ENCODE results near the gene ZSWIM3.
A peak's percentile ranks its signal among the peaks of the same experiment; 100 is the strongest.
"Not testable (repeated sequence)": the region's sequence is repeated elsewhere in the genome, so short reads cannot be mapped to it uniquely, and the experiment has no call there.

Gene ZSWIM3

DNA sequence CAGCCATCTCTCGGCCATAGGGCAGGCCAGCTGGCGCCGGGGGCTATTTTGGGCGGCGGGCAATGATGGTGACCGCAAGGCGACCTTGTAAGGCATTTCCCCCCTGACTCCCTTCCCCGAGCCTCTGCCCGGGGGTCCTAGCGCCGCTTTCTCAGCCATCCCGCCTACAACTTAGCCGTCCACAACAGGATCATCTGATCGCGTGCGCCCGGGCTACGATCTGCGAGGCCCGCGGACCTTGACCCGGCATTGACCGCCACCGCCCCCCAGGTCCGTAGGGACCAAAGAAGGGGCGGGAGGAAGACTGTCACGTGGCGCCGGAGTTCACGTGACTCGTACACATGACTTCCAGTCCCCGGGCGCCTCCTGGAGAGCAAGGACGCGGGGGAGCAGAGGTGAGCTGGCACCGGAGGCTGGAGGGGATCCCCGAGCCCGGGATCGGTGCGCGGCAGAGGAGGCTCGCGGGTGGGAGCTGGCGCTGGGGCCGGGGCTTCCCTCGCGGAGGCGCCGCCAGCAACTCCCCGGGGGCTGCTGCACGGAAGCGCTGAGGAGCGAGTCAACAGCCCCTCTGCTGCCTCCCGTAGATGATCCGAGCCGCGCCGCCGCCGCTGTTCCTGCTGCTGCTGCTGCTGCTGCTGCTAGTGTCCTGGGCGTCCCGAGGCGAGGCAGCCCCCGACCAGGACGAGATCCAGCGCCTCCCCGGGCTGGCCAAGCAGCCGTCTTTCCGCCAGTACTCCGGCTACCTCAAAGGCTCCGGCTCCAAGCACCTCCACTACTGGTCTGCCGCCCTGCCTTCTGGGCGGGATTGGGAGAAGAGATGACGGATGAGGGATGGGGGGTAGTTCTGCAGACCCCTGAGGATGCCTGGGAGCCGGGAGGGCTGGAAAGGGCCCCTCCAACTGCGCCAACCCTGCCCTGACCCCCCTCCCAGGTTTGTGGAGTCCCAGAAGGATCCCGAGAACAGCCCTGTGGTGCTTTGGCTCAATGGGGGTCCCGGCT, 33.9 kb downstream of the ZSWIM3 start, which contains the start of the genes CTSA and NEURL2:
Gene CTSA, plus strand, starts transcription at position 351 of the 999 bp plus-strand sequence. Its CDS starts 234 bp downstream, at position 585.
Gene NEURL2, minus strand, starts transcription at position 224 of the 999 bp plus-strand sequence. Its CDS starts 217 bp downstream, at position 7.
- peak; percentile 92 for DNase-seq

DNA sequence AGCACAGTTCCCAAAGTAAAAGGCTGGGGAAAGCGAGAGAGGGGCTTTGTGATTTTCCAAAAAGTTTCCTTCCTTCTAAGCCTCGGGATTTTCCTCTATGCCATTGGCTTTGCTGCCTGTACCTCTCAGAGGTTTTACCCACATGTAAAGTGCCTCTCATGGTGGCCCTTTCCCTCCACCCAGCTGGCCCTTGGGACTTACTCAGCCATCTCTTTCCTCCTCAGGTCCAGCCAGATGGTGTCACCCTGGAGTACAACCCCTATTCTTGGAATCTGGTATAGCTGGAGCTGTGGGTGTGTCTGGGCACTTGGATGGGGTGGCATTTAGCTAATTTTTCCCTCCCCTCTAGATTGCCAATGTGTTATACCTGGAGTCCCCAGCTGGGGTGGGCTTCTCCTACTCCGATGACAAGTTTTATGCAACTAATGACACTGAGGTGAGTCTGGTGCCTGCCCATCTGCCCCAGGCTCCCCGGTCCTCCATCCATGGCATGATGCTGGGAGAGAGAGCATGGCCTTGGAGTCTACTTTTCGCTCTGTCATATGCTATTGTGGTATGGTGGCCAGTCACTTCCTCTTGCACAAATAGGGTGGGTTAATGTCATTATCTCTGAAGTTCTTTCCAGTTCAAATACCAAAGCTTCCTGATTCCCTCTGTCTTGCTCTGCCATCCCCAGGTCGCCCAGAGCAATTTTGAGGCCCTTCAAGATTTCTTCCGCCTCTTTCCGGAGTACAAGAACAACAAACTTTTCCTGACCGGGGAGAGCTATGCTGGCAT, 34.8 kb downstream of the ZSWIM3 start:
- no peak for DNase-seq

DNA sequence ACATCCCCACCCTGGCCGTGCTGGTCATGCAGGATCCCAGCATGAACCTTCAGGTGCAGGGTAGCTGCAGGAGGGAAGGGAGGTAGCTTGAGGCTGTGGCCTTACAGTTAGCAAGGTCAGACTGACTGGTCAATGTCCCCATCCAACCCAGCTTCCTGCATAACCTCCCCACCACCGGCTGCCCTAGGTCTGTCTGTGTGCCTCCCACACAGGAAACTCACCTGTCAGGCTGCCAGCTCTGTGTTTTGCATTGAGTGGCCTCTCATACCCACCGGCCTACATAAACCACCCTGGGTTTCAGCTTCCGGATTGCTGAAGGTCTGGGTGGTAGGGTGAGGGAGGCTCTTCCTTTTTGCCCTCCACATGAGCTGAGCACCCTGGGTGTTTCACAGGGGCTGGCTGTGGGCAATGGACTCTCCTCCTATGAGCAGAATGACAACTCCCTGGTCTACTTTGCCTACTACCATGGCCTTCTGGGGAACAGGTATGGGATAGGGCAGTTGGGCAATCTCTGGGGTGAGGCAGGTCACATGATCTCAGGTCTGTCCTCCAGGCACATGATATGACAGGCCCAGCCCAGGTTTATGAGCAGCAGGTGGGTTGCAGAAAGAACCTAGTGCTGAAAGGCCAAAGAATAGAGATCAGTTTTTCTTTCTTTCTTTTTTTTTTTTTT, 35.5 kb downstream of the ZSWIM3 start:
- DNase-seq = peak; percentile 53

- no peak for DNase-seq
Measured at GRCh38 chr20:45893831-45894230, 36.4 kb downstream of the ZSWIM3 start.

DNA sequence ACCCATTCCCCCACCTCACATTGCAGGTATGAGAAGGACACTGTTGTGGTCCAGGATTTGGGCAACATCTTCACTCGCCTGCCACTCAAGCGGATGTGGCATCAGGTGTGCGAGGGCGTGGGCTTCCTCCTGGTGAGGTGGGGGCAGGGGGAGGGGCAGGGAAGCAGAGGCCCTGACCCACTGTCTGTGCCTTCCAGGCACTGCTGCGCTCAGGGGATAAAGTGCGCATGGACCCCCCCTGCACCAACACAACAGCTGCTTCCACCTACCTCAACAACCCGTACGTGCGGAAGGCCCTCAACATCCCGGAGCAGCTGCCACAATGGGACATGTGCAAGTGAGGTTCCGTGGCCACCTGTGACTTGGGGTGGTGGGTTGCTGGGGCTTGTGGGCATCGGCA, 37.4 kb downstream of the ZSWIM3 start:
- no peak for DNase-seq

DNA sequence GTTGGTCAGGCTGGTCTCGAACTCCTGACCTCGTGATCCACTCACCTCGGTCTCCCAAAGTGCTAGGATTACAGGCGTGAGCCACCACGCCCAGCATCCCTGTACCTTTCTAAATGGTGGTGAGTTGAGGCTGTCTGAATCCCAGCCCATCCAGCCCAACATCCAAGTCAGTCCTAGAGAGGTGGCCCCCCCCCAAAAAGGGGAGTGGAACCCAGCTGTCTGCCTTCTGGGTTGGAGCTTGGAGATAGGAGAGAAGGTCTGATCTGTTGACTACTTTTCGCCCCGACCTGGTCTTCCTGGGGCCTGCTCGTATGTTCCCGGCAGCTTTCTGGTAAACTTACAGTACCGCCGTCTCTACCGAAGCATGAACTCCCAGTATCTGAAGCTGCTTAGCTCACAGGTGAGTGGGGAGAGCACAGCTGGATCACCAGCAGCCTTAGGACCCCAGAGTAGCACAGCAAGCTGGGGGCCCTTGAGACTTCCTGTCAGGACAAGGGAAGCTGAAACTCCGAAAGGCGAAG, 39.3 kb downstream of the ZSWIM3 start:
- no peak for DNase-seq

- DNase-seq = no peak
Measured at GRCh38 chr20:45897289-45897688, 39.9 kb downstream of the ZSWIM3 start.

DNA sequence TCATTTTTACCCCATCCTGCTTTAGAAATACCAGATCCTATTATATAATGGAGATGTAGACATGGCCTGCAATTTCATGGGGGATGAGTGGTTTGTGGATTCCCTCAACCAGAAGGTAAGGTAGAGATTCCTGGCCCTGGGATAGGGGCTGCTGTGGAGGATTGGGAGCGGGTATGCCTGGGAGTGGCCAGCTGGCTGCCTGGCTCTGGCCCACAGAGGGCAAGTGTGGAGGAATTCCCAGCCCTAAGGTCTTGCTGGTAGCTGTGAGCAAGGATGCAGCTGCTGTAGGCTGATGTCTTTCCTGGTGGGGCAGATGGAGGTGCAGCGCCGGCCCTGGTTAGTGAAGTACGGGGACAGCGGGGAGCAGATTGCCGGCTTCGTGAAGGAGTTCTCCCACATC, 40.3 kb downstream of the ZSWIM3 start:
- DNase-seq = no peak

DNA sequence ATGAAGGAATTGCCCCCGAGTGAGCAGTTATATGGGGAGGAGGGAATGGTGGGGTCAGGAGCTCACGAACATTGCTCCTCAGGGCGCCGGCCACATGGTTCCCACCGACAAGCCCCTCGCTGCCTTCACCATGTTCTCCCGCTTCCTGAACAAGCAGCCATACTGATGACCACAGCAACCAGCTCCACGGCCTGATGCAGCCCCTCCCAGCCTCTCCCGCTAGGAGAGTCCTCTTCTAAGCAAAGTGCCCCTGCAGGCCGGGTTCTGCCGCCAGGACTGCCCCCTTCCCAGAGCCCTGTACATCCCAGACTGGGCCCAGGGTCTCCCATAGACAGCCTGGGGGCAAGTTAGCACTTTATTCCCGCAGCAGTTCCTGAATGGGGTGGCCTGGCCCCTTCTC, 40.9 kb downstream of the ZSWIM3 start:
- DNase-seq = no peak

DNA sequence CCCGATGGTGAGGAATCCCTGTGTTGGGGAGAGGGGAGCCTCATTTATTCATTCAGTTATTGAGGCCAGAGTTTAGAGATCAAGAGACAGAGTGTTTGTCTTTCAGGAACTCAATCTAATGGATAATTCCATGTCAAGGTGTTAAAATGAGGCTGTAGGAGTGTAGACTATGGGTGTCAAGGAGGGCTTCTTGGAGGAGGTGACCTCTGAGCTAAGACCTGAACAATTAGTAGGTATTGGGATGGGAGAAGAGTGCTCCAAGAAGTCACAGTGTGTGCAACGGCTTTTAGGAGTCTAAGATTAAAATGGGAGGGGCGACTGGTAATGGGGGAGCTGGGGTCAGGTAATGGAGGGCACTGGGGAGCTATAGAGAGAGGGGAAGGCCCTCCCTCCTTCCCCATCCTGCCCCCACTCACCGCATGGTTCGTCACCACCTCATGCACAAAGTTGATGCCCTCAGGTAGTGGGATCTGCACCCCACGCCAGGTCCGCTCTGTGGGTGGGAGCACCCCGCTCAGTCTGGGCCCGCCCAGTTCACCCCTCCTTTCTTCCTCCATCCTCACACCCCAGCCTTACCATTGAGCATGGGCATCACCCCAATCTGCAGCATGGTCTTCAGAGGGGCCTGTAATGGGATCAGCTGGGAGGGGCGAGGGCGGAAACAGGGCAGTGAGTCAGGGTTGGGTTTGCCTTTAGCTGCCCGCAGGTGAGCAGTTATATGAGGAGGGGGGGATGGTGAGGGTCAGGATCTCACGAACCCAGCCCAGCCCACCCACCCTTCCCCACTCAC, 41.8 kb downstream of the ZSWIM3 start:
- no peak for DNase-seq

- DNase-seq = not testable (repeated sequence)
Measured at GRCh38 chr20:45901332-45901731, 43.9 kb downstream of the ZSWIM3 start.

GRCh38 chr20:45902199-45902701, 44.8 kb downstream of the ZSWIM3 start:
- no peak for DNase-seq

GRCh38 chr20:45904583-45905504, 47.4 kb downstream of the ZSWIM3 start:
- no peak for DNase-seq

DNA sequence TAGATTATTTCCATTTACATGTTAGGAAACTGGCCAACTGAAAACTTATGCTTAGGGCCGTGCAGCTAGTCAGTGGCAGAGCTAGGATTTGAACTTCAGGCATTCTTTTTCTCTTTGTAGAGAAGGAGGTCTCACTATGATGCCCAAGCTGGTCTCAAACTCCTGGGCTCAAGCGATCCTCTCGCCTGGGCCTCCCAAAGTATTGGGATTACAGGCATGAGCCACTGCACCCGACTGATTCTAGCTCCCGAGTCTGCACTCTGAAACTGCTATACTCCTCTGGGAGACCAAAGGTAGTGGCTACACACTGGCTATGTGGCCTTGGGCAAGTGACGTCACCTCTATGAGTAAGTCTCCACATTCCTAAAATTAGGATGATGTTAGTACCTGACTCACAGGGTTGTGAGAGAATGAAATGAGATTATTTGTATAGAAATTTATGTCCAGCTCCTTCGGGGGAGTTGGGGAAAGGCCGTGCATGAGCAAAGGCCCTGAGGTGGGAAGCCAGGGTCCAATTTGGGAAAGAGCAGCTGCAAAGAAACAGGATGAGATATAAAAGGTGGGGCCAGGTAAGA, 48.2 kb downstream of the ZSWIM3 start:
- no peak for DNase-seq

GRCh38 chr20:45907219-45907948, 50.0 kb downstream of the ZSWIM3 start:
- no peak for DNase-seq

DNA sequence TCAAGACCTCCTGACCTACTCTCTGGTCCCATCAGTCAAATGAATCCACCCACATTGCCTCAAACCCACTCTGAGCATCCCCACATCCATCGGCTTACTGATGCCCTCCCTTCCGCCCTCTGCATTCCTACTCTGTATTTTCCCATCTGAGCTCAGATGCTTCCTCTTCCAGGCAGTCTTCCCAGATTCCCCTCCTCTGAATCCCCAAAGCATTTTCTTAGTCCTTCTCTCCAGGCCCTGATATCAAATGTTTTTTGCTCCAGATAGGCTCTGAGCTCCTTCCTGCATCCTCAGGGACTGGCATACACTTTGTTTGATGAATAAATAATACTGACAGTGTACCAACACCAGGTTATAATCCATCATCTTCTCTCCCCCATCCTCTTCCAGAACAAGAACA, 50.7 kb downstream of the ZSWIM3 start:
- DNase-seq = no peak

- no peak for DNase-seq
Measured at GRCh38 chr20:45909336-45909808, 52.0 kb downstream of the ZSWIM3 start.

GRCh38 chr20:45909817-45910669, 52.6 kb downstream of the ZSWIM3 start:
- DNase-seq = no peak

Measured in stimulated activated CD8-positive, alpha-beta memory T cell treated with anti-CD3 and anti-CD28 coated beads, Interleukin-4, amount 100 ng/mL, for 48 hours (primary cell).